Uterus (tissue), 2 donors: ENCODE measurements around the gene ASCC1.

Experiments
- CTCF ChIP-seq, 4 experiments: fragments of 200-600 bp in 2 of 4; fragments of 450-650 bp in 2 of 4; sonication (generic) in 2 of 4; IDR thresholded peaks; one replicate each; pipeline ENCODE4 v1.5.1; 2016 to 2019; ENCODE audit warnings: antibody characterized with exemption in 4 of 4, mild to moderate bottlenecking in 2 of 4, moderate library complexity in 1 of 4
- POLR2A ChIP-seq, 2 donors: fragments of 450-650 bp; IDR thresholded peaks; one replicate each; pipeline ENCODE4 v1.6.1; 2016; ENCODE audit warnings: antibody characterized with exemption in 2 of 2, mild to moderate bottlenecking in 1 of 2, moderate library complexity in 1 of 2

- no peak for TF ChIP-seq CTCF (IDR thresholded peaks at IDR 0.05)
- no peak for TF ChIP-seq POLR2A (IDR thresholded peaks at IDR 0.05)
These were observed 119.7 kb downstream of the ASCC1 start for GRCh38 chr10:72096115-72097000.
